SK-N-SH treated with all-trans-retinoic acid at 6 μM for 48 hours (cell line): ENCODE results near the gene CCL23.

Experiments
- ATAC-seq: fragments of 200-7000 bp; cut with Tn5 transposase; 3 replicates; pipeline ENCODE4 v1.9.1; 2020; ENCODE audit warnings: mild to moderate bottlenecking, moderate library complexity
- ARNTL ChIP-seq: fragments of 450-650 bp; formaldehyde crosslinking; IDR thresholded peaks from 2 replicates; pipeline ENCODE4 v1.5.0; 2020; ENCODE audit warnings: low read depth, mild to moderate bottlenecking, moderate library complexity, borderline replicate concordance
- BACH2 ChIP-seq: fragments of 250-450 bp; sonication (Bioruptor Pico); IDR thresholded peaks from 2 replicates; pipeline ENCODE4 v1.9.0; 2021; ENCODE audit warnings: mild to moderate bottlenecking, borderline replicate concordance
- CSDC2 ChIP-seq: fragments of 250-450 bp; sonication (Bioruptor Pico); IDR thresholded peaks from 2 replicates; pipeline ENCODE4 v1.5.0; 2020; ENCODE audit warnings: mild to moderate bottlenecking, moderate library complexity
- CSRNP3 ChIP-seq: fragments of 250-450 bp; sonication (Bioruptor Pico); IDR thresholded peaks from 2 replicates; pipeline ENCODE4 v1.5.1; 2021; ENCODE audit warnings: mild to moderate bottlenecking, moderate library complexity
- ESRRG ChIP-seq: fragments of 250-450 bp; sonication (Bioruptor Pico); IDR thresholded peaks from 2 replicates; pipeline ENCODE4 v1.6.1; 2021; ENCODE audit warnings: mild to moderate bottlenecking
- GLIS3 ChIP-seq: fragments of 250-450 bp; sonication (Bioruptor Pico); IDR thresholded peaks from 2 replicates; pipeline ENCODE4 v1.5.0; 2020; ENCODE audit warnings: mild to moderate bottlenecking, moderate library complexity
- ISL1 ChIP-seq: fragments of 250-450 bp; sonication (Bioruptor Pico); IDR thresholded peaks from 2 replicates; pipeline ENCODE4 v2.1.2; 2022; ENCODE audit warnings: mild to moderate bottlenecking, moderate library complexity
- OSR1 ChIP-seq: fragments of 250-450 bp; sonication (Bioruptor Pico); IDR thresholded peaks from 2 replicates; pipeline ENCODE4 v1.8.0; 2022; ENCODE audit warnings: moderate library complexity, mild to moderate bottlenecking, inconsistent platforms
- PATZ1 ChIP-seq: fragments of 250-450 bp; sonication (Bioruptor Pico); IDR thresholded peaks from 2 replicates; pipeline ENCODE4 v1.8.0; 2020; ENCODE audit warnings: mild to moderate bottlenecking, moderate library complexity, borderline replicate concordance
- POU6F1 ChIP-seq: fragments of 250-450 bp; sonication (Bioruptor Pico); IDR thresholded peaks from 2 replicates; pipeline ENCODE4 v1.8.0; 2021; ENCODE audit warnings: low read depth, mild to moderate bottlenecking, moderate library complexity, borderline replicate concordance
- PPARA ChIP-seq: fragments of 250-450 bp; sonication (Bioruptor Pico); IDR thresholded peaks from 2 replicates; pipeline ENCODE4 v1.5.0; 2020; ENCODE audit warnings: mild to moderate bottlenecking, borderline replicate concordance
- RARB ChIP-seq: fragments of 250-450 bp; sonication (Bioruptor Pico); IDR thresholded peaks from 2 replicates; pipeline ENCODE4 v1.8.0; 2021; ENCODE audit warnings: mild to moderate bottlenecking, moderate library complexity
- SNAI2 ChIP-seq: fragments of 250-450 bp; sonication (Bioruptor Pico); IDR thresholded peaks from 2 replicates; pipeline ENCODE4 v1.5.0; 2020; ENCODE audit warnings: mild to moderate bottlenecking, moderate library complexity
- TCF4 ChIP-seq: fragments of 250-450 bp; sonication (Bioruptor Pico); IDR thresholded peaks from 2 replicates; pipeline ENCODE4 v1.8.0; 2021; ENCODE audit warnings: mild to moderate bottlenecking, moderate library complexity, borderline replicate concordance
- TOX ChIP-seq: fragments of 250-450 bp; sonication (Bioruptor Pico); IDR thresholded peaks from 2 replicates; pipeline ENCODE4 v1.8.0; 2021; ENCODE audit warnings: mild to moderate bottlenecking, moderate library complexity, borderline replicate concordance
- TSHZ2 ChIP-seq: fragments of 250-450 bp; sonication (Bioruptor Pico); IDR thresholded peaks from 2 replicates; pipeline ENCODE4 v1.5.0; 2020; ENCODE audit warnings: mild to moderate bottlenecking, moderate library complexity
- ZC3H10 ChIP-seq: fragments of 250-450 bp; sonication (Bioruptor Pico); IDR thresholded peaks from 2 replicates; pipeline ENCODE4 v1.5.1; 2021; ENCODE audit warnings: mild to moderate bottlenecking, moderate library complexity
- ZFP3 ChIP-seq: fragments of 250-450 bp; sonication (Bioruptor Pico); IDR thresholded peaks from 2 replicates; pipeline ENCODE4 v1.5.0; 2020; ENCODE audit warnings: mild to moderate bottlenecking, moderate library complexity
- ZNF565 ChIP-seq: fragments of 450-650 bp; formaldehyde crosslinking; conservative IDR thresholded peaks from 2 replicates; pipeline ENCODE4 v1.5.0; 2020; ENCODE audit warnings: low read depth, mild to moderate bottlenecking, moderate library complexity
- ZNF70 ChIP-seq: fragments of 450-650 bp; formaldehyde crosslinking; IDR thresholded peaks from 2 replicates; pipeline ENCODE4 v1.5.0; 2020; ENCODE audit warnings: mild to moderate bottlenecking, moderate library complexity
- ZNF8 ChIP-seq: fragments of 450-650 bp; formaldehyde crosslinking; IDR thresholded peaks from 2 replicates; pipeline ENCODE4 v1.5.0; 2020; ENCODE audit warnings: mild to moderate bottlenecking, moderate library complexity

Gene CCL23

GRCh38 chr17:35968520-35969054 lies 49.2 kb downstream of the CCL23 start:
- ATAC-seq, result no peak

GRCh38 chr17:35965272-35965671 lies 52.5 kb downstream of the CCL23 start:
- TF ChIP-seq ZC3H10 (CRISPR knock-in tag) (no peak), GLIS3 (CRISPR knock-in tag) (no peak), ZNF70 (CRISPR knock-in tag) (no peak), ISL1 (CRISPR knock-in tag) (no peak), PATZ1 (no peak), SNAI2 (CRISPR knock-in tag) (no peak), TSHZ2 (CRISPR knock-in tag) (no peak), ESRRG (CRISPR knock-in tag) (no peak), POU6F1 (CRISPR knock-in tag) (no peak), ZNF8 (CRISPR knock-in tag) (no peak)
- no peak for ATAC-seq

More at GRCh38 chr17:35968520-35969054, 49.2 kb downstream of the CCL23 start:
- TF ChIP-seq ESRRG (CRISPR knock-in tag) (no peak), BACH2 (CRISPR knock-in tag) (no peak), PPARA (CRISPR knock-in tag) (no peak), ZNF8 (CRISPR knock-in tag) (no peak)

- no peak for TF ChIP-seq ZNF565 (CRISPR knock-in tag)
- TF ChIP-seq RARB, result no peak
- TF ChIP-seq CSRNP3 (CRISPR knock-in tag), result no peak
- TF ChIP-seq PPARA (CRISPR knock-in tag), result no peak
- no peak for TF ChIP-seq TOX (CRISPR knock-in tag)
- TF ChIP-seq CSDC2 (CRISPR knock-in tag), result no peak
- no peak for TF ChIP-seq BACH2 (CRISPR knock-in tag)
- TF ChIP-seq ZNF70 (CRISPR knock-in tag), result no peak
- TF ChIP-seq ARNTL (CRISPR knock-in tag), result no peak
- TF ChIP-seq TSHZ2 (CRISPR knock-in tag), result no peak
- no peak for TF ChIP-seq TCF4
- no peak for TF ChIP-seq ISL1 (CRISPR knock-in tag)
- no peak for TF ChIP-seq ZNF8 (CRISPR knock-in tag)
- TF ChIP-seq OSR1 (CRISPR knock-in tag), result no peak
- no peak for TF ChIP-seq GLIS3 (CRISPR knock-in tag)
- no peak for TF ChIP-seq ZFP3
Measured at GRCh38 chr17:35963663-35964062, 54.1 kb downstream of the CCL23 start.

More at GRCh38 chr17:35963663-35964062, 54.1 kb downstream of the CCL23 start:
- ATAC-seq, result no peak
